Thyroid gland (tissue), 4 donors: ENCODE measurements around the gene ALG12.

ENCODE experiments used
- POLR2A ChIP-seq, 2 donors: fragments of 450-650 bp; IDR thresholded peaks; one replicate each; pipeline ENCODE4 v1.6.1; 2017; ENCODE audit warnings: antibody characterized with exemption in 2 of 2, mild to moderate bottlenecking in 2 of 2, moderate library complexity in 1 of 2
- TF ChIP-seq, protein P1 (sequence below), 6 experiments: fragments of 200-600 bp in 3 of 6; fragments of 450-650 bp in 3 of 6; sonication (generic) in 3 of 6; IDR thresholded peaks; one replicate each; pipeline ENCODE4 v1.5.1; 2016 to 2019; ENCODE audit warnings: antibody characterized with exemption in 6 of 6, mild to moderate bottlenecking in 2 of 6, inconsistent platforms in 1 of 6, moderate library complexity in 1 of 6

DNA sequence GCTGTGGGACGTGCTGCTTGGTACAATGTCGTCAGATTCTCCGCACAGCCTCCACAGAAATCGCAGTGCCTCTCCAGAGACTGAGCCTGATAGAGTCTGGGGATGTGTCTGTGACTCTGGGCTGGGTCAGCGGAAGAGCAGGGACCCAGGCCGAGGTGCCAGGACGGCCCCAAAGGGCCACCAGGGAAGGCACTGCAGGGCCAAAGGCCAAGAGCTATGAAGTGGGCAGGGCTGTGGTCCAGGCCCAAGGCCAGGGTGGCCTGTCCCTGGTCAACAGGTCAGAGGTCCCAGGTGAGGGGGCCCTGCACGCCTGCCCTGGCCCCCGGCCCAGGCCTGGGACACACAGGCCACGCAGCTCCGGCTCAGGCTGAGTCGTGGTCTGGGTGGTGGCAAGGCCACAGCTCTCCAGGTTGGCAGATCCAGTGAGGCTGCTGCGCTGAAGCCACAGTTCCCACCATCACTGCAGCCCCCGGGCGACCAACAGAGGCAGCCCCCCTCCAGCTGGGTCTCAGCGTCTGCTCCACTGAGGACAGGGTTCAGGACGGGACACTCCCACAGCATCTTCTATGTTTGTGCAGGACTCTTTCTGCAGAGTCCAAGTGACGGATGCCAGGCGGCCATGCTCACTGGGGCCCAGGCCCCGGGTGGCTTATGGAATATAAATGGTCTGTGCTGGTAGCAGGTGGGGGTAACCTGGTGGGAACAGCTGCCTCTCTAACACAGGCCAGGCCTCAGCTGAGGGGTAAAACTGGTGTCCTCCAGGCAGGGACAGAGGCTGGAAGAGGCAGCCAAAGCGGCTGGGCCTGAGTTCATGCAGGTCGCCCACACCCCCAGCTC lies 37.6 kb upstream of the ALG12 start:
- TF ChIP-seq, protein P1, sequence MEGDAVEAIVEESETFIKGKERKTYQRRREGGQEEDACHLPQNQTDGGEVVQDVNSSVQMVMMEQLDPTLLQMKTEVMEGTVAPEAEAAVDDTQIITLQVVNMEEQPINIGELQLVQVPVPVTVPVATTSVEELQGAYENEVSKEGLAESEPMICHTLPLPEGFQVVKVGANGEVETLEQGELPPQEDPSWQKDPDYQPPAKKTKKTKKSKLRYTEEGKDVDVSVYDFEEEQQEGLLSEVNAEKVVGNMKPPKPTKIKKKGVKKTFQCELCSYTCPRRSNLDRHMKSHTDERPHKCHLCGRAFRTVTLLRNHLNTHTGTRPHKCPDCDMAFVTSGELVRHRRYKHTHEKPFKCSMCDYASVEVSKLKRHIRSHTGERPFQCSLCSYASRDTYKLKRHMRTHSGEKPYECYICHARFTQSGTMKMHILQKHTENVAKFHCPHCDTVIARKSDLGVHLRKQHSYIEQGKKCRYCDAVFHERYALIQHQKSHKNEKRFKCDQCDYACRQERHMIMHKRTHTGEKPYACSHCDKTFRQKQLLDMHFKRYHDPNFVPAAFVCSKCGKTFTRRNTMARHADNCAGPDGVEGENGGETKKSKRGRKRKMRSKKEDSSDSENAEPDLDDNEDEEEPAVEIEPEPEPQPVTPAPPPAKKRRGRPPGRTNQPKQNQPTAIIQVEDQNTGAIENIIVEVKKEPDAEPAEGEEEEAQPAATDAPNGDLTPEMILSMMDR (IDR thresholded peaks at IDR 0.05): no peak
- no peak for TF ChIP-seq POLR2A (IDR thresholded peaks at IDR 0.05)
